IMR-90 (cell line): ENCODE measurements around the gene UBXN2A. TPM values are rescaled to one million over a fixed set of nuclear protein-coding genes. Genes with fewer than 3 reads are reported as not detected.
A peak's percentile ranks its signal among the peaks of the same experiment; 100 is the strongest.

ENCODE experiments used
- ATAC-seq: fragments of 200-7000 bp; cut with Tn5 transposase; 2 replicates; pipeline ENCODE4 v1.9.1; 2020; ENCODE audit warnings: low read depth, mild to moderate bottlenecking, moderate library complexity
- BruUV-seq: library from RNA; stranded (reverse); fragments of 400-500 nt; replicated peaks from 2 replicates; lab custom pipeline; 2021; lab: Mats Ljungman, UMichigan
- CTCF ChIA-PET: fragments of 300-600 bp; formaldehyde crosslinking; extraction: SDS; loops from one replicate; lab custom pipeline; 2021; ENCODE audit warnings: antibody characterized with exemption; lab: Yijun Ruan, JAX
- POLR2A ChIA-PET: fragments of 300-600 bp; sonication (Branson Sonifier 250); formaldehyde crosslinking; loops from one replicate; lab custom pipeline; 2022; ENCODE audit warnings: antibody characterized with exemption; ENCODE audit not compliant: unreplicated experiment; lab: Charles Lee
- DNase-seq: peaks from one replicate; pipeline ENCODE4 v3.0.0; 2013
- H2AFZ ChIP-seq: replicated peaks from 2 replicates; pipeline ENCODE3; 2013; ENCODE audit warnings: low read length, mild to moderate bottlenecking; ENCODE audit not compliant: poor library complexity
- H2AK5ac ChIP-seq: 2 replicates; pipeline ENCODE4 v1.6.1; 2013; ENCODE audit warnings: low read depth, low read length, inconsistent platforms
- H2AK9ac ChIP-seq: replicated peaks from 2 replicates; pipeline ENCODE3; 2013; ENCODE audit warnings: mild to moderate bottlenecking, low read depth, low read length, moderate library complexity; ENCODE audit not compliant: poor library complexity
- H2BK120ac ChIP-seq: 2 replicates; pipeline ENCODE4 v1.6.1; 2013; ENCODE audit warnings: low read depth, low read length, inconsistent platforms
- H2BK15ac ChIP-seq: 3 replicates; pipeline ENCODE4 v1.6.1; 2013; ENCODE audit warnings: low read depth, low read length, inconsistent platforms
- H2BK20ac ChIP-seq: 2 replicates; pipeline ENCODE4 v1.6.1; 2013; ENCODE audit warnings: low read depth, mild to moderate bottlenecking, inconsistent platforms, low read length, moderate library complexity
- H2BK5ac ChIP-seq: 2 replicates; pipeline ENCODE4 v1.6.1; 2013; ENCODE audit warnings: mild to moderate bottlenecking, low read depth, low read length, inconsistent platforms; ENCODE audit not compliant: poor library complexity, severe bottlenecking
- H3K14ac ChIP-seq: replicated peaks from 2 replicates; pipeline ENCODE4 v1.6.1; 2013; ENCODE audit warnings: low read depth, low read length, inconsistent platforms
- H3K18ac ChIP-seq: 2 replicates; pipeline ENCODE4 v1.6.1; 2013; ENCODE audit warnings: low read depth, low read length, control low read depth
- H3K23ac ChIP-seq: 2 replicates; pipeline ENCODE4 v1.6.1; 2013; ENCODE audit warnings: low read depth, low read length, inconsistent platforms
- H3K27ac ChIP-seq: 2 replicates; pipeline ENCODE4 v1.5.1; 2013; ENCODE audit warnings: mild to moderate bottlenecking, control low read depth, low read length; ENCODE audit not compliant: insufficient read depth
- H3K27me3 ChIP-seq: 2 replicates; pipeline ENCODE4 v1.6.1; 2013; ENCODE audit warnings: low read length; ENCODE audit not compliant: control insufficient read depth, insufficient read depth
- H3K36me3 ChIP-seq: 2 replicates; pipeline ENCODE4 v1.6.1; 2013; ENCODE audit warnings: low read length, mixed read lengths; ENCODE audit not compliant: control insufficient read depth, insufficient read depth
- H3K4ac ChIP-seq: 2 replicates; pipeline ENCODE4 v1.6.1; 2013; ENCODE audit warnings: low read depth, low read length, inconsistent platforms
- H3K4me1 ChIP-seq: 2 replicates; pipeline ENCODE4 v1.6.1; 2013; ENCODE audit warnings: low read length, mixed read lengths; ENCODE audit not compliant: control insufficient read depth, insufficient read depth
- H3K4me2 ChIP-seq: 2 replicates; pipeline ENCODE4 v1.6.1; 2013; ENCODE audit warnings: low read depth, mild to moderate bottlenecking, control low read depth, low read length, moderate library complexity
- H3K4me3 ChIP-seq: 2 replicates; pipeline ENCODE4 v1.5.1; 2013; ENCODE audit warnings: low read depth, mild to moderate bottlenecking, control low read depth, low read length, moderate library complexity; ENCODE audit not compliant: insufficient read depth
- H3K56ac ChIP-seq: 2 replicates; pipeline ENCODE4 v1.6.1; 2013; ENCODE audit warnings: low read length, inconsistent platforms; ENCODE audit not compliant: insufficient read depth; ENCODE audit errors: extremely low read depth
- H3K79me1 ChIP-seq, 2 experiments: 2 replicates each; pipeline ENCODE4 v1.6.1; 2013; ENCODE audit warnings: low read length in 2 of 2, inconsistent platforms in 1 of 2, low read depth in 1 of 2
- H3K9ac ChIP-seq: 2 replicates; pipeline ENCODE4 v1.6.1; 2013; ENCODE audit warnings: low read depth, low read length, control low read depth
- H3K9me1 ChIP-seq: 2 replicates; pipeline ENCODE4 v1.6.1; 2013; ENCODE audit warnings: low read length, inconsistent platforms; ENCODE audit not compliant: insufficient read depth
- H3K9me3 ChIP-seq: 2 replicates; pipeline ENCODE4 v1.6.1; 2013; ENCODE audit warnings: low read length; ENCODE audit not compliant: control insufficient read depth, insufficient read depth
- H4K20me1 ChIP-seq: 2 replicates; pipeline ENCODE4 v1.6.1; 2013; ENCODE audit warnings: low read length, inconsistent platforms; ENCODE audit not compliant: insufficient read depth
- H4K5ac ChIP-seq: 2 replicates; pipeline ENCODE4 v1.6.1; 2013; ENCODE audit warnings: mild to moderate bottlenecking, low read depth, low read length, control low read depth
- H4K8ac ChIP-seq, 2 experiments: 2 replicates each; pipeline ENCODE4 v1.6.1; 2013; ENCODE audit warnings: low read depth in 2 of 2, low read length in 2 of 2, control low read depth in 1 of 2, inconsistent platforms in 1 of 2
- H4K91ac ChIP-seq: 2 replicates; pipeline ENCODE4 v1.6.1; 2013; ENCODE audit warnings: low read depth, low read length, inconsistent platforms; ENCODE audit not compliant: insufficient read depth
- CEBPB ChIP-seq: IDR thresholded peaks from 2 replicates; pipeline ENCODE4 v1.6.1; 2012; ENCODE audit warnings: low read depth, low read length, improper control_type of control experiment
- FOS ChIP-seq: fragments of 150-350 bp; IDR thresholded peaks from 2 replicates; pipeline ENCODE4 v1.6.1; 2016; ENCODE audit warnings: low read depth, low read length
- MAFK ChIP-seq: IDR thresholded peaks from 2 replicates; pipeline ENCODE4 v1.6.1; 2012; ENCODE audit warnings: low read depth, low read length, improper control_type of control experiment
- MAZ ChIP-seq: IDR thresholded peaks from 2 replicates; pipeline ENCODE4 v1.6.1; 2012; ENCODE audit warnings: low read depth, mild to moderate bottlenecking, low read length, improper control_type of control experiment, moderate library complexity, borderline replicate concordance
- MXI1 ChIP-seq: IDR thresholded peaks from 2 replicates; pipeline ENCODE4 v1.6.1; 2012; ENCODE audit warnings: low read depth, mild to moderate bottlenecking, low read length, moderate library complexity, borderline replicate concordance
- RAD21 ChIP-seq: IDR thresholded peaks from 2 replicates; pipeline ENCODE4 v1.6.1; 2012; ENCODE audit warnings: low read length, improper control_type of control experiment
- RCOR1 ChIP-seq: IDR thresholded peaks from 2 replicates; pipeline ENCODE4 v1.6.1; 2012; ENCODE audit warnings: mild to moderate bottlenecking, low read length, improper control_type of control experiment; ENCODE audit not compliant: insufficient replicate concordance
- RFX5 ChIP-seq: IDR thresholded peaks from 2 replicates; pipeline ENCODE4 v1.8.0; 2012; ENCODE audit warnings: low read depth, mild to moderate bottlenecking, low read length, moderate library complexity
- SMC3 ChIP-seq: fragments of 150-350 bp; IDR thresholded peaks from 2 replicates; pipeline ENCODE4 v1.6.1; 2016; ENCODE audit warnings: low read depth, mild to moderate bottlenecking, antibody characterized with exemption, low read length, moderate library complexity
- WGBS, 2 experiments: methylation state at CpG; one replicate each; pipeline versions ENCODE4 v1.1.5 to v1.1.7; 2013; ENCODE audit warnings: missing lambda C conversion rate in 2 of 2; ENCODE audit not compliant: insufficient read length in 1 of 2; ENCODE audit errors: extremely low coverage in 2 of 2; 5-methylcytosine and 5-hydroxymethylcytosine counted together
- dilution Hi-C: fragments of 300-500 bp; cut with HindIII; formaldehyde crosslinking; loops from one replicate; pipeline ENCODE4 v1.14.3; 2018; ENCODE audit warnings: low sequenced_read_pairs; ENCODE audit not compliant: unreplicated experiment
- in situ Hi-C: fragments of 300-500 bp; cut with MboI; formaldehyde crosslinking; loops from 3 replicates; pipeline ENCODE4 v1.14.3; 2019; ENCODE audit warnings: low sequenced_read_pairs, inconsistent platforms, mixed read lengths
- intact Hi-C: fragments of 100-400 bp; cut with micrococcal nuclease; formaldehyde crosslinking; loops from 2 replicates; pipeline ENCODE4 v1.10.0; 2022
- polyA plus RNA-seq, 3 experiments: library from polyadenylated mRNA; depleted of rRNA; stranded (reverse); fragments of >200 nt; gene quantifications; 2 replicates each; pipeline ENCODE4 v1.2.3, GENCODE V29; 2012; ENCODE audit warnings: low replicate concordance in 1 of 3
- total RNA-seq: library from RNA; depleted of rRNA; stranded (reverse); fragments of >200 nt; gene quantifications from 2 replicates; pipeline ENCODE4 v1.2.3, GENCODE V29; 2012
- TF ChIP-seq, protein P1 (sequence below): fragments of 150-350 bp; IDR thresholded peaks from 2 replicates; pipeline ENCODE4 v1.6.1; 2017; ENCODE audit warnings: mild to moderate bottlenecking, antibody characterized with exemption, low read length, low read depth
- TF ChIP-seq, protein P2 (sequence below): conservative IDR thresholded peaks from 2 replicates; pipeline ENCODE4 v1.5.1; 2012; ENCODE audit warnings: mild to moderate bottlenecking, low read depth, low read length, improper control_type of control experiment
- TF ChIP-seq, protein P3 (sequence below): fragments of 150-350 bp; IDR thresholded peaks from 2 replicates; pipeline ENCODE4 v1.6.1; 2016; ENCODE audit warnings: low read depth, mild to moderate bottlenecking, low read length, moderate library complexity, borderline replicate concordance

Gene UBXN2A
- total and polyA plus RNA-seq, 2 of the 4 experiments (the other 2 are of a cell fraction), result 4.6 to 7.7 TPM

DNA sequence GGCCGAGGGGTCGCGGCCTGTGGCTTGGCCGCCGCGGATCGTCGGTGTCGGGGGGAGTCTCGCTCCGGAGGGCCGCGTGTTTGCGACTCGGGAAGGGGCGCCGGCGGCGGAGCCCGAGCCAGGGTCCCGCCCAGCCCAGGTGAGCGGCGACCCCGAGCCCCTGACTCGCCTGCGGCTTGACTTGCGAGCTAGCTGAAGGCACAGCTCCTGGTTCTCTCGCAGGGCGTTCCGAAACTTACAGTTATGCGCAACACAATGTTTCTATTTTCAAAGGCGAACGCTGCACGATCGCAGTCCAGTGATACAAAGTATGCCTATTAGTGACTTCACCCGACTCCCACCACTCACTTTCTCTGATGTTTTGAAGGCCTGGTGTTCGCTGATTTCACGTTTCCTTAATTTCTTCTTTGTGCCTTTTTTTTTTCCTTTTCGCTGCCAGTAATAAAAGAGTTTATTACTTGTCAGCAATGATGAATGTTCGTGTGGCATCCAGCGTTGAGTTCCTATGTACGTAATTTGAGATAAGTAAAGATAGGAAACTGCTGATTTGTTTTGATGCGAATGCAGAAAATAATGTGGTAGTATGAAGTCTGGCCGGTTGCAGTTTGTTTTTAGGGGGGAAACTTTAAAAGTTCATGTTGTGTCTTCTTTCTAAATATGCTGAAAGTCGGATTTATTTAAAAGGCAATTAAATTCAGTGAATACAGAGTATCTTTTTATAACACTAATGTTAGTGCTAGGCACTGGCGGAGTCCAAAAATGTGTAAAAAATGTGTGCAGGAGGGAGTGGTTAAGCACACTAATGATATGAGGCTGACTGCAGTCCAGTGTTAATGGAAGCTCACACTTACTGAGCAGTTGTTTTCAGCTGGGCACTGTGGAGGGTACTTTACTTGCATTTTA, 706 bp downstream of the UBXN2A start:
- Histone ChIP-seq H3K4me3 (peak overlapping the region; percentile 96), H4K20me1 (peaks cover 7% of the 10 kb centered on the region; the same call in 1 of the 2 replicates), H2AK9ac (peak overlapping the region; percentile 80), H4K91ac (peak overlapping the region; percentile 63), H3K9me3 (no peaks in the 10 kb centered on the region), H3K27ac (peak overlapping the region; percentile 75), H3K4me2 (peak overlapping the region; percentile 95), H3K27me3 (no peaks in the 10 kb centered on the region), H3K79me1 (peaks cover 14 to 60% of the 10 kb centered on the region in 2 experiments), H3K4me1 (peaks cover 14% of the 10 kb centered on the region), H2BK5ac (peak overlapping the region; percentile 86), H3K9me1 (peaks cover 16% of the 10 kb centered on the region), H3K14ac (peak overlapping the region; percentile 49), H4K5ac (0 out of 2 replicates have a peak overlapping the region, but pooled peaks have one; percentile 0), H3K4ac (peak overlapping the region; percentile 24), H3K18ac (peak overlapping the region; percentile 55; the same call in 1 of the 2 replicates), H3K9ac (peak overlapping the region; percentile 78), H3K56ac (peak overlapping the region; percentile 75), H3K36me3 (peaks cover 3% of the 10 kb centered on the region; the same call in 1 of the 2 replicates), H2BK120ac (0 out of 2 replicates have a peak overlapping the region, but pooled peaks have one; percentile 35), H2BK20ac (no peak overlapping the region), H2AK5ac (no peak overlapping the region; the same call in 1 of the 2 replicates), H2BK15ac (no peak overlapping the region), H2AFZ (peak overlapping the region; percentile 94), H3K23ac (peak overlapping the region; percentile 92), H4K8ac (peak overlapping the region in 1 of 2 experiments; percentile 88; a peak in 3 of 4 replicates)
- CTCF ChIA-PET, result no interaction called here
- BruUV-seq, result no TSS peak
- ATAC-seq (peak; percentile 36), DNase-seq (peak; percentile 45)
- intact Hi-C loops (loop anchor here (10.0 kb wide), 1 partner anchor 104 kb away; the partner anchor contains the start of genes FKBP1B and WDCP), dilution Hi-C loops (no loop called here), in situ Hi-C loops (no loop called here)
- POLR2A ChIA-PET, result interaction anchor here (1.3 kb wide), 1 partner anchor 14 kb away, joined by 4 read pairs; the partner anchor contains the start of gene ATAD2B
- WGBS, 2 experiments, result 0% methylated on average over 32 of the region's 46 CpGs; no CpG with 5 or more reads in 1 of the 2 experiments
- TF ChIP-seq MAFK (no peak), RFX5 (no peak), MAZ (no peak), RCOR1 (no peak), SMC3 (no peak), CEBPB (no peak), MXI1 (no peak), RAD21 (no peak; the same call in 1 of the 2 replicates), FOS (no peak)
- TF ChIP-seq, protein P1, sequence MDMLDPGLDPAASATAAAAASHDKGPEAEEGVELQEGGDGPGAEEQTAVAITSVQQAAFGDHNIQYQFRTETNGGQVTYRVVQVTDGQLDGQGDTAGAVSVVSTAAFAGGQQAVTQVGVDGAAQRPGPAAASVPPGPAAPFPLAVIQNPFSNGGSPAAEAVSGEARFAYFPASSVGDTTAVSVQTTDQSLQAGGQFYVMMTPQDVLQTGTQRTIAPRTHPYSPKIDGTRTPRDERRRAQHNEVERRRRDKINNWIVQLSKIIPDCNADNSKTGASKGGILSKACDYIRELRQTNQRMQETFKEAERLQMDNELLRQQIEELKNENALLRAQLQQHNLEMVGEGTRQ, result no peak
- TF ChIP-seq, protein P2, sequence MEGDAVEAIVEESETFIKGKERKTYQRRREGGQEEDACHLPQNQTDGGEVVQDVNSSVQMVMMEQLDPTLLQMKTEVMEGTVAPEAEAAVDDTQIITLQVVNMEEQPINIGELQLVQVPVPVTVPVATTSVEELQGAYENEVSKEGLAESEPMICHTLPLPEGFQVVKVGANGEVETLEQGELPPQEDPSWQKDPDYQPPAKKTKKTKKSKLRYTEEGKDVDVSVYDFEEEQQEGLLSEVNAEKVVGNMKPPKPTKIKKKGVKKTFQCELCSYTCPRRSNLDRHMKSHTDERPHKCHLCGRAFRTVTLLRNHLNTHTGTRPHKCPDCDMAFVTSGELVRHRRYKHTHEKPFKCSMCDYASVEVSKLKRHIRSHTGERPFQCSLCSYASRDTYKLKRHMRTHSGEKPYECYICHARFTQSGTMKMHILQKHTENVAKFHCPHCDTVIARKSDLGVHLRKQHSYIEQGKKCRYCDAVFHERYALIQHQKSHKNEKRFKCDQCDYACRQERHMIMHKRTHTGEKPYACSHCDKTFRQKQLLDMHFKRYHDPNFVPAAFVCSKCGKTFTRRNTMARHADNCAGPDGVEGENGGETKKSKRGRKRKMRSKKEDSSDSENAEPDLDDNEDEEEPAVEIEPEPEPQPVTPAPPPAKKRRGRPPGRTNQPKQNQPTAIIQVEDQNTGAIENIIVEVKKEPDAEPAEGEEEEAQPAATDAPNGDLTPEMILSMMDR, result no peak
- TF ChIP-seq, protein P3, sequence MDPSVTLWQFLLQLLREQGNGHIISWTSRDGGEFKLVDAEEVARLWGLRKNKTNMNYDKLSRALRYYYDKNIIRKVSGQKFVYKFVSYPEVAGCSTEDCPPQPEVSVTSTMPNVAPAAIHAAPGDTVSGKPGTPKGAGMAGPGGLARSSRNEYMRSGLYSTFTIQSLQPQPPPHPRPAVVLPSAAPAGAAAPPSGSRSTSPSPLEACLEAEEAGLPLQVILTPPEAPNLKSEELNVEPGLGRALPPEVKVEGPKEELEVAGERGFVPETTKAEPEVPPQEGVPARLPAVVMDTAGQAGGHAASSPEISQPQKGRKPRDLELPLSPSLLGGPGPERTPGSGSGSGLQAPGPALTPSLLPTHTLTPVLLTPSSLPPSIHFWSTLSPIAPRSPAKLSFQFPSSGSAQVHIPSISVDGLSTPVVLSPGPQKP, result no peak
